DND-41 (cell line): ENCODE data around the gene TRIM46.

Experiments
- ATAC-seq: fragments of 200-7000 bp; cut with Tn5 transposase; 3 replicates; pipeline ENCODE4 v1.9.1; 2021; ENCODE audit warnings: low read depth; ENCODE audit not compliant: insufficient read depth
- DNase-seq: peaks from one replicate; pipeline ENCODE4 v3.0.0-alpha.2; 2020
- H2AFZ ChIP-seq: 2 replicates; pipeline ENCODE4 v1.6.0; 2012; ENCODE audit warnings: low read depth, low read length
- H3K27ac ChIP-seq: 2 replicates; pipeline ENCODE4 v1.5.1; 2012; ENCODE audit warnings: low read length, inconsistent platforms
- H3K27me3 ChIP-seq: fragments of 200-600 bp; sonication (generic); 2 replicates; pipeline ENCODE4 v1.6.0; 2012; ENCODE audit warnings: low read length, mild to moderate bottlenecking, inconsistent platforms; ENCODE audit not compliant: insufficient read depth, poor library complexity
- H3K36me3 ChIP-seq: 2 replicates; pipeline ENCODE4 v1.5.1; 2012; ENCODE audit warnings: low read length, inconsistent platforms; ENCODE audit not compliant: insufficient read depth
- H3K4me1 ChIP-seq: 2 replicates; pipeline ENCODE4 v1.5.1; 2012; ENCODE audit warnings: mild to moderate bottlenecking, low read length; ENCODE audit not compliant: insufficient read depth
- H3K4me2 ChIP-seq: 2 replicates; pipeline ENCODE4 v1.6.0; 2012; ENCODE audit warnings: mild to moderate bottlenecking, moderate library complexity, low read length, inconsistent platforms; ENCODE audit not compliant: insufficient read depth
- H3K4me3 ChIP-seq, 2 experiments: fragments of 200-600 bp in 1 of 2; shearing (Covaris generic) in 1 of 2; 2 replicates each; pipeline ENCODE4 v1.5.1; 2012 to 2016; ENCODE audit warnings: inconsistent platforms in 2 of 2, low read length in 2 of 2, mild to moderate bottlenecking in 2 of 2, low read depth in 1 of 2, moderate library complexity in 1 of 2
- H3K79me2 ChIP-seq: 2 replicates; pipeline ENCODE4 v1.6.0; 2012; ENCODE audit warnings: low read length, inconsistent platforms; ENCODE audit not compliant: insufficient read depth
- H3K9ac ChIP-seq: 2 replicates; pipeline ENCODE4 v1.6.0; 2012; ENCODE audit warnings: low read depth, mild to moderate bottlenecking, inconsistent platforms, low read length, moderate library complexity
- H3K9me3 ChIP-seq: 2 replicates; pipeline ENCODE4 v1.5.1; 2012; ENCODE audit warnings: low read length, moderate library complexity, mild to moderate bottlenecking, inconsistent platforms; ENCODE audit not compliant: insufficient read depth, severe bottlenecking
- H4K20me1 ChIP-seq: 2 replicates; pipeline ENCODE4 v1.6.0; 2012; ENCODE audit warnings: low read length; ENCODE audit not compliant: insufficient read depth
- EZH2 ChIP-seq: IDR thresholded peaks from 3 replicates; pipeline ENCODE4 v1.6.1; 2012; ENCODE audit warnings: borderline replicate concordance, low read depth, mild to moderate bottlenecking, moderate library complexity, low read length, inconsistent platforms; ENCODE audit not compliant: severe bottlenecking
- TF ChIP-seq, protein P1 (sequence below): IDR thresholded peaks from 2 replicates; pipeline ENCODE4 v1.5.1; 2012; ENCODE audit warnings: borderline replicate concordance, low read length, moderate library complexity, mild to moderate bottlenecking; ENCODE audit not compliant: poor library complexity, severe bottlenecking; ENCODE audit errors: extremely low read depth

Gene TRIM46

DNA sequence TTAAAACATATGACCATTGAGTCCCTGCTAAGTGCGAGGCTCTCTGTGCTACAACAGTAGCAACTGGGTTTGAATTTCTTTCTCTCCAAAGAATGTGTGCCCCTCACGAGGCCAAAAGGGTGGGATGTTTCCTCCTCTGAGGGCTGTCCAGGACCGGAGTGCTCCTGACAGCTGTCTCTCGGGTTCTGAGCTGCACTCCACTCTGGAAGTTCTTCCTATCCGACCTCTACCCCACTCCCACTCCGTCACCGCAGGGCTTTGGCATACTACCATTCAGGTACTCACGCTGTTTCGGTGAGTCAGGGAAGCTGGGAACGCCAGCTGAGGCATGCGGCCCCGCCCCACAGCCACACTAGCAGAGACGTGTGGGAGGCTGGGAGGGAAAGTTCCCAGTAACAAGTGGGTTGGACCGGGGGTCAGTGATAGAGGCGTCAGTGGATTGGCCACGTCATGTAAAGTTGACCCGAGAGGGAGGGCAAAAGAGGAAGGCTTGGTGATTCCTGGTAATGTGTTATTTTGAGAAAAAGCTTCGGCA is 38.7 kb upstream of the TRIM46 start:
- Histone ChIP-seq H3K27ac (peak overlapping the region; percentile 93), H3K4me3 (peak overlapping the region; percentile 81 to 90), H3K9ac (peak overlapping the region; percentile 83), H3K9me3 (no peaks in the 10 kb centered on the region), H3K4me2 (peak overlapping the region; percentile 98), H3K4me1 (peaks cover 48% of the 10 kb centered on the region), H3K79me2 (peaks cover 33% of the 10 kb centered on the region), H4K20me1 (peaks cover 10% of the 10 kb centered on the region; the same call in 1 of the 2 replicates), H3K27me3 (no peaks in the 10 kb centered on the region), H3K36me3 (peaks cover 16% of the 10 kb centered on the region), H2AFZ (peak overlapping the region; percentile 96)
- TF ChIP-seq, protein P1, sequence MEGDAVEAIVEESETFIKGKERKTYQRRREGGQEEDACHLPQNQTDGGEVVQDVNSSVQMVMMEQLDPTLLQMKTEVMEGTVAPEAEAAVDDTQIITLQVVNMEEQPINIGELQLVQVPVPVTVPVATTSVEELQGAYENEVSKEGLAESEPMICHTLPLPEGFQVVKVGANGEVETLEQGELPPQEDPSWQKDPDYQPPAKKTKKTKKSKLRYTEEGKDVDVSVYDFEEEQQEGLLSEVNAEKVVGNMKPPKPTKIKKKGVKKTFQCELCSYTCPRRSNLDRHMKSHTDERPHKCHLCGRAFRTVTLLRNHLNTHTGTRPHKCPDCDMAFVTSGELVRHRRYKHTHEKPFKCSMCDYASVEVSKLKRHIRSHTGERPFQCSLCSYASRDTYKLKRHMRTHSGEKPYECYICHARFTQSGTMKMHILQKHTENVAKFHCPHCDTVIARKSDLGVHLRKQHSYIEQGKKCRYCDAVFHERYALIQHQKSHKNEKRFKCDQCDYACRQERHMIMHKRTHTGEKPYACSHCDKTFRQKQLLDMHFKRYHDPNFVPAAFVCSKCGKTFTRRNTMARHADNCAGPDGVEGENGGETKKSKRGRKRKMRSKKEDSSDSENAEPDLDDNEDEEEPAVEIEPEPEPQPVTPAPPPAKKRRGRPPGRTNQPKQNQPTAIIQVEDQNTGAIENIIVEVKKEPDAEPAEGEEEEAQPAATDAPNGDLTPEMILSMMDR = no peak
- no peak for TF ChIP-seq EZH2
- ATAC-seq (no peak), DNase-seq (no peak)

DNA sequence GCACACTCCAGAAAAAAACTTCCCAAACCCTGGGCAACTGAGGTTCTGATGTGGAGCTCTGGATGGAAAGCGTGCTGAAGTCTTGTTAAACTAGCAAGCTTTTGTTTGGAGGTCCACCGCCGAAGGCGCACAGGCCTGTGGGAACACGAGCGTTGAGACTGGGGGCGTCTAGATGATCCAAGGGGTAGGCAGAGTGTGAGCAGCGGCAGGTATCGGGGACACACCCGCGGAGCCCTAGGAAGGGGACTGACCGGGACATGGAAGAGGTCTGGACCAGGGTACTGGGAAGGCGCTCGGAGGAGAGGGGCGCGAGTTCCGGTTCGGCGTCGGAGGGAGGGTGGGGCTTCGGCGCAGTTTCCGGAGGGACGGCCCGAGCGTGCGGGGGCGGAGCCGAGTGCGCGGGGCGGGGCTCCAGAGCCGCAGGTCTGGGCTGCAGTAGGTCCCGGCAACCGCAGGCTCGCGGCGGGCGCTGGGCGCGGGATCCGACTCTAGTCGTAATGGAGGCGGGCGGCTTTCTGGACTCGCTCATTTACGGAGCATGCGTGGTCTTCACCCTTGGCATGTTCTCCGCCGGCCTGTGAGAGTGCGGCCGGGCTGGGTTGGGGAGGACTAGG is 38.1 kb upstream of the TRIM46 start, which contains the start of gene SLC50A1:
TSS of gene SLC50A1 (plus strand) at position 438 of the 614 bp plus-strand sequence. CDS start at position 498, 60 bp downstream.
- peak within 1 kb of the TSS; percentile 98 for H3K4me2 ChIP-seq
- H3K36me3 ChIP-seq = peaks cover 19% of the 10 kb centered on the region
- TF ChIP-seq EZH2 = no peak
- TF ChIP-seq, protein P1 = peak; percentile 8
- H3K4me1 ChIP-seq = peaks cover 50% of the 10 kb centered on the region
- DNase-seq = peak; percentile 93
- ATAC-seq = peak; percentile 81
- H2AFZ ChIP-seq = peak within 1 kb of the TSS; percentile 96
- no peaks in the 10 kb centered on the region for H3K27me3 ChIP-seq
- H3K79me2 ChIP-seq = peaks cover 37% of the 10 kb centered on the region
- peaks cover 11% of the 10 kb centered on the region; the same call in 1 of the 2 replicates for H4K20me1 ChIP-seq
- peak within 1 kb of the TSS; percentile 93 for H3K27ac ChIP-seq
- H3K9me3 ChIP-seq = no peaks in the 10 kb centered on the region
- H3K9ac ChIP-seq = peak within 1 kb of the TSS; percentile 83
- peak within 1 kb of the TSS; percentile 81 to 90 for H3K4me3 ChIP-seq

DNA sequence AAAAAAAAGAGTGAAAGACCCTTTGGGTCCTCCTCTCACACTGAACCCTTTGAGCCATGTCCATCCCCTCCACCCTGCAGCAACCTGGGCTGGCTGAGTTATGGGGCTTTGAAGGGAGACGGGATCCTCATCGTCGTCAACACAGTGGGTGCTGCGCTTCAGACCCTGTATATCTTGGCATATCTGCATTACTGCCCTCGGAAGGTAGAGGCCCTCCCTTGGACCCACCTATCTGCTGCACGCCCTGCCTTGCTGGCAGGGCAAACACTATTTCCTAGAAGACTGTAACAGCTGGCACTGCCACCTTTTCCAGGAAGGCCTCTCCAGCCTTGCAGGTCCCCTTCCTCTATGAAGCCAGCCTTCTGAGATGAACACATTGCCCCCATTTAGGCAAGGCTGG is 36.9 kb upstream of the TRIM46 start:
- Histone ChIP-seq H2AFZ (no peak overlapping the region), H3K4me1 (peaks cover 55% of the 10 kb centered on the region), H3K36me3 (peaks cover 19% of the 10 kb centered on the region), H3K9me3 (no peaks in the 10 kb centered on the region), H3K9ac (peak overlapping the region; percentile 83; the same call in 1 of the 2 replicates), H3K4me2 (peak overlapping the region; percentile 98), H3K79me2 (peaks cover 37% of the 10 kb centered on the region), H3K27me3 (no peaks in the 10 kb centered on the region), H3K27ac (peak overlapping the region; percentile 32), H4K20me1 (peaks cover 11% of the 10 kb centered on the region; the same call in 1 of the 2 replicates), H3K4me3 (peak overlapping the region in 1 of 2 experiments; percentile 90; a peak in 2 of 4 replicates)
- ATAC-seq = peak; percentile 27
- peak; percentile 72 for DNase-seq
- TF ChIP-seq, protein P1 = no peak
- no peak for TF ChIP-seq EZH2
